WTC11 (cell line): Measurements from ENCODE around the gene PLXDC2. TPM values are rescaled to one million over a fixed set of nuclear protein-coding genes. Genes with fewer than 3 reads are reported as not detected.
A peak's percentile ranks its signal among the peaks of the same experiment; 100 is the strongest.

Source experiments
- ATAC-seq: fragments of 200-7000 bp; cut with Tn5 transposase; 2 replicates; pipeline ENCODE4 v1.10.0; 2021; ENCODE audit warnings: mild to moderate bottlenecking, moderate library complexity
- CTCF ChIA-PET: fragments of 300-600 bp; sonication (Branson Sonifier 250); formaldehyde crosslinking; loops from one replicate; lab custom pipeline; 2021; ENCODE audit warnings: antibody characterized with exemption; lab: Charles Lee
- POLR2A ChIA-PET: fragments of 350-600 bp; sonication (Branson Sonifier 250); formaldehyde crosslinking; loops from one replicate; lab custom pipeline; 2021; ENCODE audit warnings: antibody characterized with exemption; lab: Charles Lee
- DNase-seq: peaks from one replicate; pipeline ENCODE4 v3.0.0; 2021; ENCODE audit warnings: low spot score
- H3K27ac Mint-ChIP-seq: 2 replicates; pipeline ENCODE4 v1.8.0; 2021; ENCODE audit warnings: mixed read lengths
- H3K27me3 Mint-ChIP-seq: 2 replicates; pipeline ENCODE4 v1.8.0; 2021; ENCODE audit warnings: low read depth, mild to moderate bottlenecking, moderate library complexity, mixed read lengths
- H3K36me3 Mint-ChIP-seq: 2 replicates; pipeline ENCODE4 v1.8.0; 2021; ENCODE audit warnings: mixed read lengths
- H3K4me1 Mint-ChIP-seq: 2 replicates; pipeline ENCODE4 v1.8.0; 2022; ENCODE audit warnings: mixed read lengths
- H3K4me3 Mint-ChIP-seq: 2 replicates; pipeline ENCODE4 v1.8.0; 2021; ENCODE audit warnings: mild to moderate bottlenecking, moderate library complexity, mixed read lengths
- H3K9me3 Mint-ChIP-seq: 2 replicates; pipeline ENCODE4 v1.8.0; 2021; ENCODE audit warnings: mixed read lengths
- CBFB ChIP-seq: sonication (generic); formaldehyde crosslinking; IDR thresholded peaks from 2 replicates; pipeline ENCODE4 v1.8.1; 2022; ENCODE audit warnings: mild to moderate bottlenecking, low read depth, missing genetic modification reagents
- EMX1 ChIP-seq: fragments of 250-450 bp; sonication (Bioruptor Pico); IDR thresholded peaks from 2 replicates; pipeline ENCODE4 v1.8.0; 2021; ENCODE audit warnings: mild to moderate bottlenecking
- ESRRA ChIP-seq: sonication (generic); formaldehyde crosslinking; IDR thresholded peaks from 2 replicates; pipeline ENCODE4 v1.8.1; 2022; ENCODE audit warnings: mild to moderate bottlenecking, missing genetic modification reagents, borderline replicate concordance
- ETV6 ChIP-seq: sonication (generic); formaldehyde crosslinking; IDR thresholded peaks from 2 replicates; pipeline ENCODE4 v1.8.1; 2022; ENCODE audit warnings: mild to moderate bottlenecking, missing genetic modification reagents
- GTF2I ChIP-seq: fragments of 250-450 bp; sonication (Bioruptor Pico); conservative IDR thresholded peaks from 2 replicates; pipeline ENCODE4 v1.4.0; 2021; ENCODE audit warnings: mild to moderate bottlenecking
- SP1 ChIP-seq: sonication (generic); formaldehyde crosslinking; conservative IDR thresholded peaks from 2 replicates; pipeline ENCODE4 v1.8.1; 2022; ENCODE audit warnings: missing genetic modification reagents
- TCF7 ChIP-seq: sonication (generic); formaldehyde crosslinking; IDR thresholded peaks from 2 replicates; pipeline ENCODE4 v1.8.0; 2022; ENCODE audit warnings: mild to moderate bottlenecking, low read depth, missing genetic modification reagents, moderate library complexity
- TEAD1 ChIP-seq: sonication (generic); formaldehyde crosslinking; IDR thresholded peaks from 2 replicates; pipeline ENCODE4 v1.8.0; 2022; ENCODE audit warnings: mild to moderate bottlenecking, missing genetic modification reagents
- ZNF121 ChIP-seq: sonication (generic); formaldehyde crosslinking; IDR thresholded peaks from 2 replicates; pipeline ENCODE4 v1.8.0; 2023; ENCODE audit warnings: missing genetic modification reagents
- ZNF219 ChIP-seq: sonication (generic); formaldehyde crosslinking; IDR thresholded peaks from 2 replicates; pipeline ENCODE4 v1.8.0; 2023; ENCODE audit warnings: missing genetic modification reagents, mild to moderate bottlenecking, borderline replicate concordance
- ZNF416 ChIP-seq: fragments of 250-450 bp; sonication (Bioruptor Pico); IDR thresholded peaks from 2 replicates; pipeline ENCODE4 v1.9.0; 2021; ENCODE audit warnings: mild to moderate bottlenecking, inconsistent platforms
- total RNA-seq: library from RNA; stranded (reverse); gene quantifications from 3 replicates; pipeline ENCODE4 v1.2.3, GENCODE V29; 2021
- TF ChIP-seq, protein P1 (sequence below): fragments of 250-450 bp; sonication (Bioruptor Pico); conservative IDR thresholded peaks from 2 replicates; pipeline ENCODE4 v1.9.0; 2021; ENCODE audit warnings: mild to moderate bottlenecking
- TF ChIP-seq, protein P2 (sequence below): sonication (generic); formaldehyde crosslinking; IDR thresholded peaks from 2 replicates; pipeline ENCODE4 v1.8.0; 2022; ENCODE audit warnings: mild to moderate bottlenecking, missing genetic modification reagents
- TF ChIP-seq, protein P3 (sequence below): sonication (generic); formaldehyde crosslinking; IDR thresholded peaks from 2 replicates; pipeline ENCODE4 v1.8.0; 2022; ENCODE audit warnings: mild to moderate bottlenecking, missing genetic modification reagents
- TF ChIP-seq, protein P4 (sequence below): sonication (generic); formaldehyde crosslinking; conservative IDR thresholded peaks from 2 replicates; pipeline ENCODE4 v1.8.1; 2023; ENCODE audit warnings: mild to moderate bottlenecking, low read depth, missing genetic modification reagents, moderate library complexity
- TF ChIP-seq, protein P5 (sequence below): sonication (generic); formaldehyde crosslinking; IDR thresholded peaks from 2 replicates; pipeline ENCODE4 v1.8.0; 2023; ENCODE audit warnings: missing genetic modification reagents, mild to moderate bottlenecking, borderline replicate concordance
- TF ChIP-seq, protein P6 (sequence below): sonication (generic); formaldehyde crosslinking; IDR thresholded peaks from 2 replicates; pipeline ENCODE4 v1.8.1; 2023; ENCODE audit warnings: mild to moderate bottlenecking, missing genetic modification reagents, moderate library complexity
- TF ChIP-seq, protein P7 (sequence below): fragments of 200-600 bp; IDR thresholded peaks from 2 replicates; pipeline ENCODE4 v1.8.0; 2022; ENCODE audit warnings: antibody characterized with exemption
- TF ChIP-seq, protein P8 (sequence below): fragments of 250-450 bp; sonication (Bioruptor Pico); IDR thresholded peaks from 2 replicates; pipeline ENCODE4 v2.1.2; 2022; ENCODE audit warnings: mild to moderate bottlenecking, moderate library complexity
- TF ChIP-seq, protein P9 (sequence below): sonication (generic); formaldehyde crosslinking; IDR thresholded peaks from 2 replicates; pipeline ENCODE4 v1.8.0; 2022; ENCODE audit warnings: mild to moderate bottlenecking, missing genetic modification reagents

The PLXDC2 gene
- total RNA-seq, 1 experiment from 2014 or later, result 31.7 TPM

DNA sequence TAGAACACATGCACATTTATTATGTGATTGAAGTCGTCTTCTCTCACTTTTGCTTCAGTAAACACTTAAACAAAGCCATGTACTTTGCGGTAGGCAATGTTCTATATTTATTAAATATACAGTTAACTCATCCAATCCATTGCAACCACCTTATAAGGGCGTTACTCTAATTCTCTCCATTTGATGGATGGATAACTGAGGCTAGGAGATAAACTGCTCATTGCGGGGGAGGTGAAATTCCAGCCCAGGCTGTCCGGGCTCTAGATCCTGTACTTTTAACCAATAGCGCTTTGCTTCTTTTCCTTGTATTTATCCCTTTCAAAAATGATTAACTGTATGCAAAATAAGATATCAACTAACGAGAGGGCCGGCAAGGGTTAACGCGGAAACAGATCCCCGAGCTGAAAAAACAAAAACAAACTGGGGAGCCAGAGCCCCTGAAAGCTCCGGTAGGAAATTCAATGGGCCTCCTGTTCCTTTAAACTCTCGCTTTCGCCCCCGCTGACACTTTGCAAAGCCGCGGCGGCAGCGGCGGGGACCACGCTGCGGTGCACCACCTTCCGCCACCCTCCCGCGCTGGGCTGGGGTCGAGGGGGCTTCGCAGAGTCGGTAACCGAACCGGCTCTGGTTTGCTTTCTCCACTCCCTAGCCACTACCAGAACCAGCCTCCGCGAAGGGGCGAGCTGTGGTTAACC, 1.0 kb upstream of the PLXDC2 start:
- POLR2A ChIA-PET, result interaction anchor here (0.6 to 1.8 kb wide), 4 partner anchors 13 to 696 kb away, joined by 3 to 10 read pairs (median 4); no protein-coding TSS in a partner anchor
- CTCF ChIA-PET, result interaction anchor here (0.5 to 1.5 kb wide), 2 partner anchors 14 to 75 kb away, joined by 3 to 7 read pairs; no protein-coding TSS in a partner anchor
- ATAC-seq (peak; percentile 30), DNase-seq (peak; percentile 68)
- Mint-ChIP-seq H3K27ac (no peak overlapping the region), H3K36me3 (peaks cover 5% of the 10 kb centered on the region), H3K4me3 (peak overlapping the region; percentile 81), H3K9me3 (no peaks in the 10 kb centered on the region), H3K4me1 (peaks cover 44% of the 10 kb centered on the region), H3K27me3 (no peaks in the 10 kb centered on the region; the same call in 1 of the 2 replicates)
- TF ChIP-seq, protein P1, sequence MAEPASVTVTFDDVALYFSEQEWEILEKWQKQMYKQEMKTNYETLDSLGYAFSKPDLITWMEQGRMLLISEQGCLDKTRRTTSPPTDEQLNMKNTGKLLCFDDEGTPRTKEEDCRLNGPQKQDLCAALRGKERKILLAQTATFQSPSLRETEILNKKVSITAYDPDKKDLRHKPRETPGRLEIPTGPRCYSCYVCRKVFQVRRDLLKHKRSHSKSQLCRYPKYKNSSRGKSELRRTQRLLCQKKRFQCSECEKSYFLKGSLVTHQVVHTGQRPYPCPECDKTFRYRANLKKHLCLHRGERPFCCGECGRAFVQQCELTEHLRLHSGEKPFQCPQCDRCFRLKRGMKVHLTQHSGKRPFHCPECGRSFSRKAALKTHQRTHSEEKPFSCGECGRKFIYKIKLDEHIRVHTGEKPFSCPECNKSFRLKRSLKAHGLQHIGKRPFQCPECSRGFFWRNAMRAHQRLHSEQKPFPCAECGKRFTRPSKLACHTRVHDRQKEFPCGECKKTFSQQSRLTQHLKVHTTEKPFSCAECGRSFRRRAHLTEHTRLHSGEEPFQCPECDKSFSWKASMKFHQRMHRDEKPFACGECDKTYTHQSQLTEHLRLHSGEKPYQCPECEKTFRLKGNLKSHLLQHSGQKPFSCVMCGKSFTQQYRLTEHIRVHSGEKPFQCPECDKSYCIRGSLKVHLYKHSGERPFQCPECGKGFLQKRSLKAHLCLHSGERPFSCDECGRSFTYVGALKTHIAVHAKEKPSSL, result no peak
- TF ChIP-seq ZNF121 (CRISPR knock-in tag) (no peak), ZNF416 (CRISPR knock-in tag) (no peak), GTF2I (no peak), TEAD1 (CRISPR knock-in tag) (no peak), ESRRA (CRISPR knock-in tag) (peak; percentile 75; the same call in 1 of the 2 replicates), ETV6 (peak; percentile 57; the same call in 1 of the 2 replicates), TCF7 (CRISPR knock-in tag) (no peak), SP1 (CRISPR knock-in tag) (no peak), CBFB (peak; percentile 16; the same call in 1 of the 2 replicates), ZNF219 (CRISPR knock-in tag) (no peak), EMX1 (CRISPR knock-in tag) (no peak)
- TF ChIP-seq, protein P2, sequence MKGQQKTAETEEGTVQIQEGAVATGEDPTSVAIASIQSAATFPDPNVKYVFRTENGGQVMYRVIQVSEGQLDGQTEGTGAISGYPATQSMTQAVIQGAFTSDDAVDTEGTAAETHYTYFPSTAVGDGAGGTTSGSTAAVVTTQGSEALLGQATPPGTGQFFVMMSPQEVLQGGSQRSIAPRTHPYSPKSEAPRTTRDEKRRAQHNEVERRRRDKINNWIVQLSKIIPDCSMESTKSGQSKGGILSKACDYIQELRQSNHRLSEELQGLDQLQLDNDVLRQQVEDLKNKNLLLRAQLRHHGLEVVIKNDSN (CRISPR knock-in tag), result no peak
- TF ChIP-seq, protein P3, sequence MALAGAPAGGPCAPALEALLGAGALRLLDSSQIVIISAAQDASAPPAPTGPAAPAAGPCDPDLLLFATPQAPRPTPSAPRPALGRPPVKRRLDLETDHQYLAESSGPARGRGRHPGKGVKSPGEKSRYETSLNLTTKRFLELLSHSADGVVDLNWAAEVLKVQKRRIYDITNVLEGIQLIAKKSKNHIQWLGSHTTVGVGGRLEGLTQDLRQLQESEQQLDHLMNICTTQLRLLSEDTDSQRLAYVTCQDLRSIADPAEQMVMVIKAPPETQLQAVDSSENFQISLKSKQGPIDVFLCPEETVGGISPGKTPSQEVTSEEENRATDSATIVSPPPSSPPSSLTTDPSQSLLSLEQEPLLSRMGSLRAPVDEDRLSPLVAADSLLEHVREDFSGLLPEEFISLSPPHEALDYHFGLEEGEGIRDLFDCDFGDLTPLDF, result no peak
- TF ChIP-seq, protein P4, sequence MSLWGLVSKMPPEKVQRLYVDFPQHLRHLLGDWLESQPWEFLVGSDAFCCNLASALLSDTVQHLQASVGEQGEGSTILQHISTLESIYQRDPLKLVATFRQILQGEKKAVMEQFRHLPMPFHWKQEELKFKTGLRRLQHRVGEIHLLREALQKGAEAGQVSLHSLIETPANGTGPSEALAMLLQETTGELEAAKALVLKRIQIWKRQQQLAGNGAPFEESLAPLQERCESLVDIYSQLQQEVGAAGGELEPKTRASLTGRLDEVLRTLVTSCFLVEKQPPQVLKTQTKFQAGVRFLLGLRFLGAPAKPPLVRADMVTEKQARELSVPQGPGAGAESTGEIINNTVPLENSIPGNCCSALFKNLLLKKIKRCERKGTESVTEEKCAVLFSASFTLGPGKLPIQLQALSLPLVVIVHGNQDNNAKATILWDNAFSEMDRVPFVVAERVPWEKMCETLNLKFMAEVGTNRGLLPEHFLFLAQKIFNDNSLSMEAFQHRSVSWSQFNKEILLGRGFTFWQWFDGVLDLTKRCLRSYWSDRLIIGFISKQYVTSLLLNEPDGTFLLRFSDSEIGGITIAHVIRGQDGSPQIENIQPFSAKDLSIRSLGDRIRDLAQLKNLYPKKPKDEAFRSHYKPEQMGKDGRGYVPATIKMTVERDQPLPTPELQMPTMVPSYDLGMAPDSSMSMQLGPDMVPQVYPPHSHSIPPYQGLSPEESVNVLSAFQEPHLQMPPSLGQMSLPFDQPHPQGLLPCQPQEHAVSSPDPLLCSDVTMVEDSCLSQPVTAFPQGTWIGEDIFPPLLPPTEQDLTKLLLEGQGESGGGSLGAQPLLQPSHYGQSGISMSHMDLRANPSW (CRISPR knock-in tag), result no peak
- TF ChIP-seq, protein P5, sequence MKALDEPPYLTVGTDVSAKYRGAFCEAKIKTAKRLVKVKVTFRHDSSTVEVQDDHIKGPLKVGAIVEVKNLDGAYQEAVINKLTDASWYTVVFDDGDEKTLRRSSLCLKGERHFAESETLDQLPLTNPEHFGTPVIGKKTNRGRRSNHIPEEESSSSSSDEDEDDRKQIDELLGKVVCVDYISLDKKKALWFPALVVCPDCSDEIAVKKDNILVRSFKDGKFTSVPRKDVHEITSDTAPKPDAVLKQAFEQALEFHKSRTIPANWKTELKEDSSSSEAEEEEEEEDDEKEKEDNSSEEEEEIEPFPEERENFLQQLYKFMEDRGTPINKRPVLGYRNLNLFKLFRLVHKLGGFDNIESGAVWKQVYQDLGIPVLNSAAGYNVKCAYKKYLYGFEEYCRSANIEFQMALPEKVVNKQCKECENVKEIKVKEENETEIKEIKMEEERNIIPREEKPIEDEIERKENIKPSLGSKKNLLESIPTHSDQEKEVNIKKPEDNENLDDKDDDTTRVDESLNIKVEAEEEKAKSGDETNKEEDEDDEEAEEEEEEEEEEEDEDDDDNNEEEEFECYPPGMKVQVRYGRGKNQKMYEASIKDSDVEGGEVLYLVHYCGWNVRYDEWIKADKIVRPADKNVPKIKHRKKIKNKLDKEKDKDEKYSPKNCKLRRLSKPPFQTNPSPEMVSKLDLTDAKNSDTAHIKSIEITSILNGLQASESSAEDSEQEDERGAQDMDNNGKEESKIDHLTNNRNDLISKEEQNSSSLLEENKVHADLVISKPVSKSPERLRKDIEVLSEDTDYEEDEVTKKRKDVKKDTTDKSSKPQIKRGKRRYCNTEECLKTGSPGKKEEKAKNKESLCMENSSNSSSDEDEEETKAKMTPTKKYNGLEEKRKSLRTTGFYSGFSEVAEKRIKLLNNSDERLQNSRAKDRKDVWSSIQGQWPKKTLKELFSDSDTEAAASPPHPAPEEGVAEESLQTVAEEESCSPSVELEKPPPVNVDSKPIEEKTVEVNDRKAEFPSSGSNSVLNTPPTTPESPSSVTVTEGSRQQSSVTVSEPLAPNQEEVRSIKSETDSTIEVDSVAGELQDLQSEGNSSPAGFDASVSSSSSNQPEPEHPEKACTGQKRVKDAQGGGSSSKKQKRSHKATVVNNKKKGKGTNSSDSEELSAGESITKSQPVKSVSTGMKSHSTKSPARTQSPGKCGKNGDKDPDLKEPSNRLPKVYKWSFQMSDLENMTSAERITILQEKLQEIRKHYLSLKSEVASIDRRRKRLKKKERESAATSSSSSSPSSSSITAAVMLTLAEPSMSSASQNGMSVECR (CRISPR knock-in tag), result no peak
- TF ChIP-seq, protein P6, sequence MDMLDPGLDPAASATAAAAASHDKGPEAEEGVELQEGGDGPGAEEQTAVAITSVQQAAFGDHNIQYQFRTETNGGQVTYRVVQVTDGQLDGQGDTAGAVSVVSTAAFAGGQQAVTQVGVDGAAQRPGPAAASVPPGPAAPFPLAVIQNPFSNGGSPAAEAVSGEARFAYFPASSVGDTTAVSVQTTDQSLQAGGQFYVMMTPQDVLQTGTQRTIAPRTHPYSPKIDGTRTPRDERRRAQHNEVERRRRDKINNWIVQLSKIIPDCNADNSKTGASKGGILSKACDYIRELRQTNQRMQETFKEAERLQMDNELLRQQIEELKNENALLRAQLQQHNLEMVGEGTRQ (CRISPR knock-in tag), result no peak
- TF ChIP-seq, protein P7, sequence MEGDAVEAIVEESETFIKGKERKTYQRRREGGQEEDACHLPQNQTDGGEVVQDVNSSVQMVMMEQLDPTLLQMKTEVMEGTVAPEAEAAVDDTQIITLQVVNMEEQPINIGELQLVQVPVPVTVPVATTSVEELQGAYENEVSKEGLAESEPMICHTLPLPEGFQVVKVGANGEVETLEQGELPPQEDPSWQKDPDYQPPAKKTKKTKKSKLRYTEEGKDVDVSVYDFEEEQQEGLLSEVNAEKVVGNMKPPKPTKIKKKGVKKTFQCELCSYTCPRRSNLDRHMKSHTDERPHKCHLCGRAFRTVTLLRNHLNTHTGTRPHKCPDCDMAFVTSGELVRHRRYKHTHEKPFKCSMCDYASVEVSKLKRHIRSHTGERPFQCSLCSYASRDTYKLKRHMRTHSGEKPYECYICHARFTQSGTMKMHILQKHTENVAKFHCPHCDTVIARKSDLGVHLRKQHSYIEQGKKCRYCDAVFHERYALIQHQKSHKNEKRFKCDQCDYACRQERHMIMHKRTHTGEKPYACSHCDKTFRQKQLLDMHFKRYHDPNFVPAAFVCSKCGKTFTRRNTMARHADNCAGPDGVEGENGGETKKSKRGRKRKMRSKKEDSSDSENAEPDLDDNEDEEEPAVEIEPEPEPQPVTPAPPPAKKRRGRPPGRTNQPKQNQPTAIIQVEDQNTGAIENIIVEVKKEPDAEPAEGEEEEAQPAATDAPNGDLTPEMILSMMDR, result no peak
- TF ChIP-seq, protein P8, sequence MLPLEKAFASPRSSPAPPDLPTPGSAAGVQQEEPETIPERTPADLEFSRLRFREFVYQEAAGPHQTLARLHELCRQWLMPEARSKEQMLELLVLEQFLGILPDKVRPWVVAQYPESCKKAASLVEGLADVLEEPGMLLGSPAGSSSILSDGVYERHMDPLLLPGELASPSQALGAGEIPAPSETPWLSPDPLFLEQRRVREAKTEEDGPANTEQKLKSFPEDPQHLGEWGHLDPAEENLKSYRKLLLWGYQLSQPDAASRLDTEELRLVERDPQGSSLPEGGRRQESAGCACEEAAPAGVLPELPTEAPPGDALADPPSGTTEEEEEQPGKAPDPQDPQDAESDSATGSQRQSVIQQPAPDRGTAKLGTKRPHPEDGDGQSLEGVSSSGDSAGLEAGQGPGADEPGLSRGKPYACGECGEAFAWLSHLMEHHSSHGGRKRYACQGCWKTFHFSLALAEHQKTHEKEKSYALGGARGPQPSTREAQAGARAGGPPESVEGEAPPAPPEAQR, result no peak
- TF ChIP-seq, protein P9, sequence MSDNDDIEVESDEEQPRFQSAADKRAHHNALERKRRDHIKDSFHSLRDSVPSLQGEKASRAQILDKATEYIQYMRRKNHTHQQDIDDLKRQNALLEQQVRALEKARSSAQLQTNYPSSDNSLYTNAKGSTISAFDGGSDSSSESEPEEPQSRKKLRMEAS (CRISPR knock-in tag), result no peak
